ENCODE measurements around the gene SRGAP1.
"Not testable (repeated sequence)": the region's sequence is repeated elsewhere in the genome, so short reads cannot be mapped to it uniquely, and the experiment has no call there.

The SRGAP1 gene

GRCh38 chr12:64025174-64025958, 180.9 kb downstream of the SRGAP1 start:
- Histone ChIP-seq H3K27ac (no peak overlapping the region), H3K9ac (no peak overlapping the region), H3K36me3 (no peaks in the 10 kb centered on the region), H3K27me3 (no peaks in the 10 kb centered on the region), H3K4me3 (no peak overlapping the region), H4K20me1 (no peaks in the 10 kb centered on the region), H3K4me1 (no peaks in the 10 kb centered on the region), H3K9me3 (no peaks in the 10 kb centered on the region), H3K4me2 (no peak overlapping the region)
- TF ChIP-seq Cebpa-rat (IDR thresholded peaks at IDR 0.05) = no peak

GRCh38 chr12:64027311-64027710, 182.8 kb downstream of the SRGAP1 start:
- Histone ChIP-seq H3K27ac (no peak overlapping the region), H3K4me2 (no peak overlapping the region)

GRCh38 chr12:64028541-64028940, 184.0 kb downstream of the SRGAP1 start:
- Histone ChIP-seq H3K36me3 (no peaks in the 10 kb centered on the region), H3K27me3 (no peaks in the 10 kb centered on the region), H3K9ac (no peak overlapping the region), H3K4me3 (no peak overlapping the region), H3K9me3 (peaks cover 13% of the 10 kb centered on the region), H4K20me1 (no peaks in the 10 kb centered on the region), H3K4me2 (no peak overlapping the region), H3K27ac (no peak overlapping the region), H3K4me1 (no peaks in the 10 kb centered on the region)
- no peak for TF ChIP-seq Cebpa-rat (IDR thresholded peaks at IDR 0.05)

More at GRCh38 chr12:64027311-64027710, 182.8 kb downstream of the SRGAP1 start:
- Histone ChIP-seq H3K27me3 (no peaks in the 10 kb centered on the region), H3K36me3 (no peaks in the 10 kb centered on the region), H3K9ac (no peak overlapping the region), H3K9me3 (peaks cover 11% of the 10 kb centered on the region), H4K20me1 (no peaks in the 10 kb centered on the region), H3K4me3 (no peak overlapping the region), H3K4me1 (no peaks in the 10 kb centered on the region)
- TF ChIP-seq Cebpa-rat (IDR thresholded peaks at IDR 0.05) = no peak

GRCh38 chr12:64029013-64029857, 184.7 kb downstream of the SRGAP1 start:
- Histone ChIP-seq H3K27ac (no peak overlapping the region), H3K4me1 (no peaks in the 10 kb centered on the region), H3K27me3 (no peaks in the 10 kb centered on the region), H3K4me3 (no peak overlapping the region), H4K20me1 (no peaks in the 10 kb centered on the region), H3K9me3 (peaks cover 13% of the 10 kb centered on the region), H3K9ac (no peak overlapping the region), H3K4me2 (no peak overlapping the region), H3K36me3 (no peaks in the 10 kb centered on the region)
- TF ChIP-seq Cebpa-rat (IDR thresholded peaks at IDR 0.05) = no peak

GRCh38 chr12:64030155-64030554, 185.7 kb downstream of the SRGAP1 start:
- H3K27ac ChIP-seq = no peak overlapping the region
- no peak overlapping the region for H3K4me3 ChIP-seq
- H3K36me3 ChIP-seq = no peaks in the 10 kb centered on the region
- H3K9me3 ChIP-seq = peaks cover 13% of the 10 kb centered on the region
- H3K4me2 ChIP-seq = no peak overlapping the region
- H3K4me1 ChIP-seq = no peaks in the 10 kb centered on the region
- TF ChIP-seq Cebpa-rat (IDR thresholded peaks at IDR 0.05) = no peak
- no peaks in the 10 kb centered on the region for H4K20me1 ChIP-seq
- no peaks in the 10 kb centered on the region for H3K27me3 ChIP-seq
- H3K9ac ChIP-seq = no peak overlapping the region

GRCh38 chr12:64034056-64034455, 189.6 kb downstream of the SRGAP1 start:
- not testable (repeated sequence) for H3K27me3 ChIP-seq, H3K4me2 ChIP-seq, H4K20me1 ChIP-seq, H3K27ac ChIP-seq, H3K36me3 ChIP-seq, H3K9ac ChIP-seq, H3K4me3 ChIP-seq, H3K4me1 ChIP-seq
- peaks cover 13% of the 10 kb centered on the region for H3K9me3 ChIP-seq

GRCh38 chr12:64034901-64035576, 190.5 kb downstream of the SRGAP1 start:
- no peaks in the 10 kb centered on the region for H3K4me1 ChIP-seq
- H3K9ac ChIP-seq = no peak overlapping the region
- no peaks in the 10 kb centered on the region for H3K36me3 ChIP-seq
- H3K4me2 ChIP-seq = no peak overlapping the region
- no peak for TF ChIP-seq Cebpa-rat (IDR thresholded peaks at IDR 0.05)
- no peak overlapping the region for H3K4me3 ChIP-seq
- H3K27ac ChIP-seq = no peak overlapping the region
- H3K9me3 ChIP-seq = peaks cover 13% of the 10 kb centered on the region
- H3K27me3 ChIP-seq = no peaks in the 10 kb centered on the region
- H4K20me1 ChIP-seq = no peaks in the 10 kb centered on the region

- H3K4me3 ChIP-seq = no peak overlapping the region
- no peak for TF ChIP-seq Cebpa-rat (IDR thresholded peaks at IDR 0.05)
- H3K4me2 ChIP-seq = no peak overlapping the region
- no peaks in the 10 kb centered on the region for H3K27me3 ChIP-seq
- H3K36me3 ChIP-seq = no peaks in the 10 kb centered on the region
- peaks cover 11% of the 10 kb centered on the region for H3K9me3 ChIP-seq
- H3K9ac ChIP-seq = no peak overlapping the region
- H3K27ac ChIP-seq = no peak overlapping the region
- no peaks in the 10 kb centered on the region for H4K20me1 ChIP-seq
- no peaks in the 10 kb centered on the region for H3K4me1 ChIP-seq
These were observed 191.9 kb downstream of the SRGAP1 start for GRCh38 chr12:64036414-64036813.

- Histone ChIP-seq H3K27ac (no peak overlapping the region), H4K20me1 (no peaks in the 10 kb centered on the region), H3K9me3 (no peaks in the 10 kb centered on the region), H3K36me3 (no peaks in the 10 kb centered on the region), H3K4me2 (no peak overlapping the region), H3K9ac (no peak overlapping the region), H3K4me1 (0 out of 2 replicates have a peak, but pooled peaks cover 6% of the 10 kb centered on the region), H3K4me3 (no peak overlapping the region), H3K27me3 (no peaks in the 10 kb centered on the region)
- TF ChIP-seq Cebpa-rat (IDR thresholded peaks at IDR 0.05) = no peak
These were observed 194.9 kb downstream of the SRGAP1 start for GRCh38 chr12:64039281-64039871.

Measured in BLaER1 (cell line).